Measurements from ENCODE around the gene BRD2.
A peak's percentile ranks its signal among the peaks of the same experiment; 100 is the strongest.

BRD2 gene

GRCh38 chr6:32932132-32932868, 36.1 kb upstream of the BRD2 start:
- DNase-seq (ENCODE audit: low spot score): no peak
- no peak overlapping the region for H2BK120ac ChIP-seq (ENCODE audit: low read depth, low read length)
- WGBS, 2 donors (ENCODE audit: extremely low coverage in 2 of 2, insufficient read length in 2 of 2, insufficient replicate concordance in 1 of 2): no CpG with 5 or more reads among the region's 7 CpGs

GRCh38 chr6:32933661-32934085, 34.7 kb upstream of the BRD2 start:
- no peak overlapping the region for H2AK5ac ChIP-seq (ENCODE audit: low read depth, low read length)
- peaks cover 0 to 51% (median 0%) of the 10 kb centered on the region in 3 experiments for H3K27me3 ChIP-seq (ENCODE audit: control insufficient read depth in 3 of 3, insufficient read depth in 3 of 3, low read depth in 1 of 3, low read length in 3 of 3)
- no peak overlapping the region for H3K23ac ChIP-seq (ENCODE audit: low read depth, low read length, poor library complexity)
- no peaks in the 10 kb centered on the region for H3K4me1 ChIP-seq (ENCODE audit: control insufficient read depth in 2 of 2, insufficient read depth in 1 of 2, low read depth in 1 of 2, low read length in 2 of 2)
- H2BK12ac ChIP-seq (ENCODE audit: low read length): no peak overlapping the region
- H3K9me3 ChIP-seq (replicated peaks in 1 of 2; ENCODE audit: control insufficient read depth in 2 of 2, insufficient read depth in 1 of 2, low read depth in 1 of 2, low read length in 2 of 2): no peaks in the 10 kb centered on the region
- H2BK5ac ChIP-seq (ENCODE audit: low read length): no peak overlapping the region
- no peak overlapping the region for H2AFZ ChIP-seq (ENCODE audit: low read length)
- H3K27ac ChIP-seq (replicated peaks; ENCODE audit: low read length): no peak overlapping the region
- H3K36me3 ChIP-seq (replicated peaks in 1 of 2; ENCODE audit: control insufficient read depth in 2 of 2, insufficient read depth in 2 of 2, low read length in 2 of 2): no peaks in the 10 kb centered on the region
- H3K18ac ChIP-seq (ENCODE audit: low read length): no peak overlapping the region
- H3K4ac ChIP-seq (ENCODE audit: low read length): no peak overlapping the region
- H2BK15ac ChIP-seq (ENCODE audit: low read length): no peak overlapping the region
- H3K4me2 ChIP-seq (ENCODE audit: insufficient read depth, low read length, poor library complexity, severe bottlenecking): no peak overlapping the region
- no CpG with 5 or more reads among the region's 3 CpGs for WGBS, 2 donors (ENCODE audit: extremely low coverage in 2 of 2, insufficient read length in 2 of 2, insufficient replicate concordance in 1 of 2)
- no peak overlapping the region for H2BK120ac ChIP-seq (ENCODE audit: low read depth, low read length)
- H3K4me3 ChIP-seq (ENCODE audit: low read length in 2 of 2): no peak overlapping the region
- H3K14ac ChIP-seq (ENCODE audit: low read length): no peak overlapping the region
- H4K8ac ChIP-seq (ENCODE audit: low read depth, low read length): no peak overlapping the region
- DNase-seq (ENCODE audit: low spot score): peak; percentile 67
- no peaks in the 10 kb centered on the region for H3K79me1 ChIP-seq (ENCODE audit: low read depth, low read length)
- no peak overlapping the region for H4K91ac ChIP-seq (ENCODE audit: low read depth, low read length, poor library complexity)
- H3K9ac ChIP-seq (ENCODE audit: low read depth, low read length, poor library complexity): no peak overlapping the region

More at GRCh38 chr6:32932132-32932868, 36.1 kb upstream of the BRD2 start:
- H4K8ac ChIP-seq (ENCODE audit: low read depth, low read length): no peak overlapping the region
- H3K79me1 ChIP-seq (ENCODE audit: low read depth, low read length): no peaks in the 10 kb centered on the region
- no peak overlapping the region for H2BK15ac ChIP-seq (ENCODE audit: low read length)
- H3K4me3 ChIP-seq (ENCODE audit: low read length in 2 of 2): no peak overlapping the region
- no peak overlapping the region for H4K91ac ChIP-seq (ENCODE audit: low read depth, low read length, poor library complexity)
- H3K4me1 ChIP-seq (ENCODE audit: control insufficient read depth in 2 of 2, insufficient read depth in 1 of 2, low read depth in 1 of 2, low read length in 2 of 2): no peaks in the 10 kb centered on the region
- no peak overlapping the region for H3K18ac ChIP-seq (ENCODE audit: low read length)
- no peak overlapping the region for H3K27ac ChIP-seq (replicated peaks; ENCODE audit: low read length)
- no peak overlapping the region for H2AFZ ChIP-seq (ENCODE audit: low read length)
- no peak overlapping the region for H3K14ac ChIP-seq (ENCODE audit: low read length)
- H3K27me3 ChIP-seq (ENCODE audit: control insufficient read depth in 3 of 3, insufficient read depth in 3 of 3, low read depth in 1 of 3, low read length in 3 of 3): peaks cover 0 to 47% (median 0%) of the 10 kb centered on the region in 3 experiments
- no peak overlapping the region for H3K23ac ChIP-seq (ENCODE audit: low read depth, low read length, poor library complexity)
- no peak overlapping the region for H2AK5ac ChIP-seq (ENCODE audit: low read depth, low read length)
- no peak overlapping the region for H2BK12ac ChIP-seq (ENCODE audit: low read length)
- H3K36me3 ChIP-seq (replicated peaks in 1 of 2; ENCODE audit: control insufficient read depth in 2 of 2, insufficient read depth in 2 of 2, low read length in 2 of 2): no peaks in the 10 kb centered on the region
- H3K9ac ChIP-seq (ENCODE audit: low read depth, low read length, poor library complexity): no peak overlapping the region
- no peaks in the 10 kb centered on the region for H3K9me3 ChIP-seq (replicated peaks in 1 of 2; ENCODE audit: control insufficient read depth in 2 of 2, insufficient read depth in 1 of 2, low read depth in 1 of 2, low read length in 2 of 2)
- H2BK5ac ChIP-seq (ENCODE audit: low read length): no peak overlapping the region
- H3K4me2 ChIP-seq (ENCODE audit: insufficient read depth, low read length, poor library complexity, severe bottlenecking): no peak overlapping the region
- H3K4ac ChIP-seq (ENCODE audit: low read length): no peak overlapping the region

- Histone ChIP-seq H3K4ac (ENCODE audit: low read length) (no peak overlapping the region), H3K4me3 (ENCODE audit: low read length in 2 of 2) (no peak overlapping the region), H3K9me3 (replicated peaks in 1 of 2; ENCODE audit: control insufficient read depth in 2 of 2, insufficient read depth in 1 of 2, low read depth in 1 of 2, low read length in 2 of 2) (no peaks in the 10 kb centered on the region), H2AFZ (ENCODE audit: low read length) (no peak overlapping the region), H3K79me1 (ENCODE audit: low read depth, low read length) (no peaks in the 10 kb centered on the region), H4K8ac (ENCODE audit: low read depth, low read length) (no peak overlapping the region), H3K4me2 (ENCODE audit: insufficient read depth, low read length, poor library complexity, severe bottlenecking) (no peak overlapping the region), H3K27ac (replicated peaks; ENCODE audit: low read length) (no peak overlapping the region), H2BK120ac (ENCODE audit: low read depth, low read length) (no peak overlapping the region), H2BK15ac (ENCODE audit: low read length) (no peak overlapping the region), H3K9ac (ENCODE audit: low read depth, low read length, poor library complexity) (no peak overlapping the region), H3K18ac (ENCODE audit: low read length) (no peak overlapping the region), H3K23ac (ENCODE audit: low read depth, low read length, poor library complexity) (no peak overlapping the region), H2BK5ac (ENCODE audit: low read length) (no peak overlapping the region), H3K14ac (ENCODE audit: low read length) (no peak overlapping the region), H3K36me3 (replicated peaks in 1 of 2; ENCODE audit: control insufficient read depth in 2 of 2, insufficient read depth in 2 of 2, low read length in 2 of 2) (no peaks in the 10 kb centered on the region), H3K27me3 (ENCODE audit: control insufficient read depth in 3 of 3, insufficient read depth in 3 of 3, low read depth in 1 of 3, low read length in 3 of 3) (peaks cover 0 to 44% (median 0%) of the 10 kb centered on the region in 3 experiments), H4K91ac (ENCODE audit: low read depth, low read length, poor library complexity) (no peak overlapping the region), H3K4me1 (ENCODE audit: control insufficient read depth in 2 of 2, insufficient read depth in 1 of 2, low read depth in 1 of 2, low read length in 2 of 2) (no peaks in the 10 kb centered on the region), H2AK5ac (ENCODE audit: low read depth, low read length) (no peak overlapping the region), H2BK12ac (ENCODE audit: low read length) (no peak overlapping the region)
- no CpG with 5 or more reads among the region's 4 CpGs for WGBS, 2 donors (ENCODE audit: extremely low coverage in 2 of 2, insufficient read length in 2 of 2, insufficient replicate concordance in 1 of 2)
- no peak for DNase-seq (ENCODE audit: low spot score)
Measured at GRCh38 chr6:32935551-32936238, 32.7 kb upstream of the BRD2 start.

All from neuronal stem cell (in vitro differentiated cells).